DOHH2 (cell line): ENCODE data around the gene S1PR2.

Experiments used
- H3F3A ChIP-seq: fragments of 200-600 bp; sonication (generic), shearing (Covaris generic); 2 replicates; pipeline ENCODE4 v1.6.0; 2016; ENCODE audit warnings: antibody characterized with exemption, mild to moderate bottlenecking; ENCODE audit not compliant: control insufficient read depth, insufficient read depth
- H3K27ac ChIP-seq: fragments of 200-600 bp; sonication (generic); 2 replicates; pipeline ENCODE4 v1.5.1; 2014; ENCODE audit warnings: low read depth, mild to moderate bottlenecking, low read length, moderate library complexity
- H3K27me3 ChIP-seq: fragments of 200-600 bp; sonication (generic); 2 replicates; pipeline ENCODE4 v1.6.1; 2014; ENCODE audit warnings: mild to moderate bottlenecking, low read length, mixed read lengths; ENCODE audit not compliant: control insufficient read depth
- H3K36me3 ChIP-seq: fragments of 200-600 bp; sonication (generic); 2 replicates; pipeline ENCODE4 v1.6.1; 2014; ENCODE audit warnings: mild to moderate bottlenecking, low read length, moderate library complexity, mixed read lengths; ENCODE audit not compliant: control insufficient read depth
- H3K4me1 ChIP-seq: fragments of 200-600 bp; sonication (generic); 2 replicates; pipeline ENCODE4 v1.6.1; 2014; ENCODE audit warnings: mild to moderate bottlenecking, low read length, mixed read lengths; ENCODE audit not compliant: control insufficient read depth
- H3K4me2 ChIP-seq: fragments of 200-600 bp; sonication (generic); 2 replicates; pipeline ENCODE4 v1.6.0; 2014; ENCODE audit warnings: mild to moderate bottlenecking, low read length, moderate library complexity
- H3K4me3 ChIP-seq: fragments of 200-600 bp; sonication (generic); 2 replicates; pipeline ENCODE4 v1.5.1; 2014; ENCODE audit warnings: mild to moderate bottlenecking, low read length, mixed read lengths
- H3K79me2 ChIP-seq: fragments of 200-600 bp; sonication (generic); 2 replicates; pipeline ENCODE4 v1.6.1; 2014; ENCODE audit warnings: mild to moderate bottlenecking, low read length, mixed read lengths; ENCODE audit not compliant: control insufficient read depth
- H3K9me2 ChIP-seq: fragments of 200-600 bp; sonication (generic); replicated peaks from 2 replicates; pipeline ENCODE4 v1.6.1; 2014; ENCODE audit warnings: mild to moderate bottlenecking, low read length, mixed read lengths; ENCODE audit not compliant: control insufficient read depth
- H3K9me3 ChIP-seq: fragments of 200-600 bp; sonication (generic); 2 replicates; pipeline ENCODE4 v1.6.1; 2014; ENCODE audit warnings: antibody characterized with exemption, low read length, mixed read lengths; ENCODE audit not compliant: control insufficient read depth, insufficient read depth
- H4K20me1 ChIP-seq: fragments of 200-600 bp; sonication (generic); 2 replicates; pipeline ENCODE4 v1.6.0; 2014; ENCODE audit warnings: low read depth, mild to moderate bottlenecking, antibody characterized with exemption, low read length, moderate library complexity; ENCODE audit not compliant: control insufficient read depth, insufficient read depth
- EZH2phosphoT487 ChIP-seq: fragments of 200-600 bp; sonication (generic); IDR thresholded peaks from 2 replicates; pipeline ENCODE4 v1.6.1; 2017; ENCODE audit warnings: borderline replicate concordance, mild to moderate bottlenecking, antibody characterized with exemption, low read length, moderate library complexity, mixed read lengths
- TF ChIP-seq, protein P1 (sequence below): fragments of 200-600 bp; sonication (generic); IDR thresholded peaks from one replicate; pipeline ENCODE4 v1.5.1; 2014; ENCODE audit warnings: antibody characterized with exemption, mild to moderate bottlenecking, low read depth, low read length; ENCODE audit not compliant: poor library complexity, severe bottlenecking

S1PR2 gene

DNA sequence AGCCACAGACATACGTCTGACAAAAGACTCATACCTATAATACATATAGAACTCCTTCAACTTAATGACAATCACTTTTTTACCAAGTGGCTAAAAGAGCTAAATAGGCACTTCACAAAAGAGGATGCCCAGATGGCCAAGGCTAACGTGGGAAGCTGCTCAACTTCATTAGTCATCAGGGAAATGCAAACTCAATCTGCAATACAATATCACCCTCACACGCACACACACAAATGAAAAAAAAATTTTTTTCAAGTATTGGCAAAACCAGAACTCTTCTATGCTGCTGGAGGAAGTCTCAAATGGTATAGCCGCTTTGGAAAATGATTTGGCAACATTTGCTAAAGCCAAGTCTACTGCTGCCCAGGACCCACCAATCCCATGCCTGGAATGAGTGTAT is 21.8 kb downstream of the S1PR2 start:
- Histone ChIP-seq H3K9me2 (no peaks in the 10 kb centered on the region), H3K4me2 (no peak overlapping the region), H3K79me2 (peaks cover 6% of the 10 kb centered on the region; the same call in 1 of the 2 replicates), H3K4me3 (no peak overlapping the region), H3F3A (peaks cover 6% of the 10 kb centered on the region; the same call in 1 of the 2 replicates), H3K27ac (no peak overlapping the region), H3K36me3 (peaks cover 10% of the 10 kb centered on the region; the same call in 1 of the 2 replicates), H4K20me1 (no peaks in the 10 kb centered on the region), H3K4me1 (peaks cover 27% of the 10 kb centered on the region), H3K9me3 (no peaks in the 10 kb centered on the region), H3K27me3 (no peaks in the 10 kb centered on the region)
- no peak for TF ChIP-seq EZH2phosphoT487
- TF ChIP-seq, protein P1, sequence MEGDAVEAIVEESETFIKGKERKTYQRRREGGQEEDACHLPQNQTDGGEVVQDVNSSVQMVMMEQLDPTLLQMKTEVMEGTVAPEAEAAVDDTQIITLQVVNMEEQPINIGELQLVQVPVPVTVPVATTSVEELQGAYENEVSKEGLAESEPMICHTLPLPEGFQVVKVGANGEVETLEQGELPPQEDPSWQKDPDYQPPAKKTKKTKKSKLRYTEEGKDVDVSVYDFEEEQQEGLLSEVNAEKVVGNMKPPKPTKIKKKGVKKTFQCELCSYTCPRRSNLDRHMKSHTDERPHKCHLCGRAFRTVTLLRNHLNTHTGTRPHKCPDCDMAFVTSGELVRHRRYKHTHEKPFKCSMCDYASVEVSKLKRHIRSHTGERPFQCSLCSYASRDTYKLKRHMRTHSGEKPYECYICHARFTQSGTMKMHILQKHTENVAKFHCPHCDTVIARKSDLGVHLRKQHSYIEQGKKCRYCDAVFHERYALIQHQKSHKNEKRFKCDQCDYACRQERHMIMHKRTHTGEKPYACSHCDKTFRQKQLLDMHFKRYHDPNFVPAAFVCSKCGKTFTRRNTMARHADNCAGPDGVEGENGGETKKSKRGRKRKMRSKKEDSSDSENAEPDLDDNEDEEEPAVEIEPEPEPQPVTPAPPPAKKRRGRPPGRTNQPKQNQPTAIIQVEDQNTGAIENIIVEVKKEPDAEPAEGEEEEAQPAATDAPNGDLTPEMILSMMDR: no peak

DNA sequence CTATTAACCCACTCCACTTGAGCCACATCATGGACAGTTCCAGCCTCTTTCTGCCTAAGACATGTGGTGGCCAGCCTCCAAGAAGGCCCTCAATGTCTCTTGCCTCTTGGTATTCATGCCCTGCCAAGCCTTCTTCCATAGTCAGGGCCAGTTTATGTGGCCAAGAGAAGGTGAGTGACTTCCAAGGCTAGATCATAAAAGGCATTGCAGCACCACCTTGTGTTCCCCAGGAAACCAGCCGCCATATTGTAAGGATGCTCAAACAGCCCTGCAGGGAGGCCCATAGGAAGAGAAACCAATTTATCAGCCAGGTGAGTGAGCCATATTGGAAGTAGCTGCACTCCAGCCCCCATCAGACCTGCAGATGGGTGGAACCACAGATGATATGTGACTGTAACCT is 24.1 kb downstream of the S1PR2 start:
- H3K9me2 ChIP-seq: no peaks in the 10 kb centered on the region
- H3K9me3 ChIP-seq: no peaks in the 10 kb centered on the region
- peaks cover 25% of the 10 kb centered on the region for H3K79me2 ChIP-seq
- TF ChIP-seq, protein P1: peak; percentile 30
- TF ChIP-seq EZH2phosphoT487: no peak
- no peaks in the 10 kb centered on the region for H3K27me3 ChIP-seq
- no peak overlapping the region for H3K4me3 ChIP-seq
- peaks cover 10% of the 10 kb centered on the region; the same call in 1 of the 2 replicates for H3K36me3 ChIP-seq
- peaks cover 43% of the 10 kb centered on the region for H3K4me1 ChIP-seq
- no peaks in the 10 kb centered on the region for H4K20me1 ChIP-seq
- H3K27ac ChIP-seq: no peak overlapping the region
- H3K4me2 ChIP-seq: no peak overlapping the region
- H3F3A ChIP-seq: peaks cover 5% of the 10 kb centered on the region; the same call in 1 of the 2 replicates

DNA sequence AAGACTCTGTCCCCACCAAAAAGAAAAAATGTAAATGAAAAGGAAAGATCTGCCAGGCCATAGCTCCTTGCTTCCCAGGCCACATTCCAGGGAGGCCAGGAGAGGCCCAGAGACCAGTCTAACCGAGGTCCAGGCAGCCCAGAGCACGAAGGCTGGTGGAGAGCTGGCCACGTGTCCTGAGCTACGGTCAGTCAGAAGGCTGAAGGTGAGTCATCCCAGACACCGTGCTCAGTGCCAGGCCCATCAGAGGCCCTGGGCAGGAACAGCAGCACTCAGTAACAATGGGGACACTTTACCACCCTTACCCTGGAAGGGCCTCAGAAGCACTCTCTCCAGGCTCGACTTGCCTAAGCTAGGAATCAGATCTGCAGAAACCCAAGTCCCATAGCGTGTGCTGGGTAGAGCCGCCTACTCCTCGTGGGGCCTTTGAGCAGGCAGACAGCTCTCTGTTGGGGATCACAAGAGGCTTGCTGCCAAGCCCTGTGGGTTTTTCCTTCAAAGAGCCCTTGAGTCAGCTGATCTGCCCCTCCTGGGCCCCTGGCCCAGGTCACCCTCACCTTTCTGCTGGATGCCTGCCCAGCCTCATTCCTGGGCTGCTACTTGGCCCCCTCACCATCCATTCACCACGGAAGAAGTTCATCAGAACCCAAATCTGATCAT is 24.8 kb downstream of the S1PR2 start:
- Histone ChIP-seq H4K20me1 (no peaks in the 10 kb centered on the region), H3K36me3 (peaks cover 7% of the 10 kb centered on the region; the same call in 1 of the 2 replicates), H3F3A (peaks cover 11% of the 10 kb centered on the region), H3K4me3 (no peak overlapping the region), H3K4me1 (peaks cover 50% of the 10 kb centered on the region), H3K27ac (peak overlapping the region; percentile 0; the same call in 1 of the 2 replicates), H3K9me3 (no peaks in the 10 kb centered on the region), H3K27me3 (no peaks in the 10 kb centered on the region), H3K79me2 (peaks cover 27% of the 10 kb centered on the region), H3K4me2 (no peak overlapping the region), H3K9me2 (no peaks in the 10 kb centered on the region)
- TF ChIP-seq EZH2phosphoT487: no peak
- TF ChIP-seq, protein P1: no peak
